Endothelial cell (in vitro differentiated cells): ENCODE measurements around the gene CLCNKA. TPM values are rescaled to one million over a fixed set of nuclear protein-coding genes. Genes with fewer than 3 reads are reported as not detected.

Source experiments
- DNase-seq: peaks from one replicate; pipeline ENCODE4 v3.0.0; 2021; ENCODE audit warnings: low spot score
- H3K27ac Mint-ChIP-seq: one replicate; pipeline ENCODE4 v1.8.0; 2021; ENCODE audit warnings: mixed read lengths, inconsistent platforms; ENCODE audit not compliant: unreplicated experiment
- H3K27me3 Mint-ChIP-seq: one replicate; pipeline ENCODE4 v1.8.0; 2021; ENCODE audit warnings: mild to moderate bottlenecking, moderate library complexity, mixed read lengths, inconsistent platforms; ENCODE audit not compliant: unreplicated experiment
- H3K36me3 Mint-ChIP-seq: one replicate; pipeline ENCODE4 v1.8.0; 2021; ENCODE audit warnings: mild to moderate bottlenecking, low read depth, mixed read lengths, inconsistent platforms; ENCODE audit not compliant: unreplicated experiment
- H3K4me1 Mint-ChIP-seq: one replicate; pipeline ENCODE4 v1.8.0; 2021; ENCODE audit warnings: mild to moderate bottlenecking, mixed read lengths, inconsistent platforms; ENCODE audit not compliant: unreplicated experiment
- H3K4me3 Mint-ChIP-seq: one replicate; pipeline ENCODE4 v1.8.0; 2021; ENCODE audit warnings: mild to moderate bottlenecking, mixed read lengths, inconsistent platforms; ENCODE audit not compliant: unreplicated experiment
- H3K9me3 Mint-ChIP-seq: one replicate; pipeline ENCODE4 v1.8.0; 2021; ENCODE audit warnings: mixed read lengths, inconsistent platforms; ENCODE audit not compliant: unreplicated experiment
- CTCF ChIP-seq: fragments of 200-600 bp; sonication (generic); IDR thresholded peaks from one replicate; pipeline ENCODE4 v1.5.0; 2021; ENCODE audit warnings: antibody characterized with exemption; ENCODE audit not compliant: unreplicated experiment
- total RNA-seq: library from RNA; stranded (reverse); fragmentation: NEBNext Ultra II Directional; extraction: Animal tissue kit (Norgen Biotek cat#: 25700); gene quantifications from one replicate; pipeline ENCODE4 v1.2.1, GENCODE V29; 2021; ENCODE audit not compliant: unreplicated experiment

Gene CLCNKA
- total RNA-seq, 1 donor from 2014 or later = not detected

- no peaks in the 10 kb centered on the region for H3K9me3 Mint-ChIP-seq
- no peak for TF ChIP-seq CTCF
- H3K27ac Mint-ChIP-seq = no peak overlapping the region
- H3K4me1 Mint-ChIP-seq = peaks cover 4% of the 10 kb centered on the region
- no peaks in the 10 kb centered on the region for H3K36me3 Mint-ChIP-seq
- H3K4me3 Mint-ChIP-seq = no peak overlapping the region
- no peaks in the 10 kb centered on the region for H3K27me3 Mint-ChIP-seq
- no peak for DNase-seq
Measured at GRCh38 chr1:15988856-15989736, 32.7 kb upstream of the CLCNKA start.

GRCh38 chr1:15989776-15990175, 32.1 kb upstream of the CLCNKA start:
- DNase-seq = no peak
- Mint-ChIP-seq H3K36me3 (no peaks in the 10 kb centered on the region), H3K27me3 (no peaks in the 10 kb centered on the region), H3K4me1 (peaks cover 4% of the 10 kb centered on the region), H3K4me3 (no peak overlapping the region), H3K27ac (no peak overlapping the region), H3K9me3 (no peaks in the 10 kb centered on the region)
- TF ChIP-seq CTCF = no peak

- no peak for DNase-seq
- H3K36me3 Mint-ChIP-seq = no peaks in the 10 kb centered on the region
- TF ChIP-seq CTCF = no peak
- H3K27me3 Mint-ChIP-seq = no peaks in the 10 kb centered on the region
- H3K4me1 Mint-ChIP-seq = no peaks in the 10 kb centered on the region
- no peak overlapping the region for H3K4me3 Mint-ChIP-seq
- no peaks in the 10 kb centered on the region for H3K9me3 Mint-ChIP-seq
- no peak overlapping the region for H3K27ac Mint-ChIP-seq
Measured at GRCh38 chr1:15991427-15992186, 30.2 kb upstream of the CLCNKA start.

GRCh38 chr1:15992187-15992553, 29.7 kb upstream of the CLCNKA start:
- no peaks in the 10 kb centered on the region for H3K4me1 Mint-ChIP-seq

More at GRCh38 chr1:15992187-15992553, 29.7 kb upstream of the CLCNKA start:
- DNase-seq = no peak
- Mint-ChIP-seq H3K27ac (no peak overlapping the region), H3K27me3 (no peaks in the 10 kb centered on the region), H3K36me3 (no peaks in the 10 kb centered on the region), H3K4me3 (no peak overlapping the region), H3K9me3 (no peaks in the 10 kb centered on the region)
- no peak for TF ChIP-seq CTCF
